Measurements from ENCODE around the gene ZNF502.

GRCh38 chr3:44764248-44764647 is 51.8 kb downstream of the ZNF502 start:
- TF ChIP-seq CTCF (IDR thresholded peaks at IDR 0.05; ENCODE audit: low read depth, low read length) = no peak
- no peak for TF ChIP-seq POLR2A (IDR thresholded peaks at IDR 0.05; ENCODE audit: extremely low read depth, insufficient read length)
- no peak for TF ChIP-seq MYC (IDR thresholded peaks at IDR 0.05; ENCODE audit: low read depth, low read length)
